ENCODE results near the gene ORAI3. TPM values are rescaled to one million over a fixed set of nuclear protein-coding genes. Genes with fewer than 3 reads are reported as not detected.

ORAI3 gene
- total and polyA plus RNA-seq, 2 of the 13 experiments (the other 11 are each of a cell fraction or from before 2014, with no cell fraction given), result 11.4 to 32.0 TPM

DNA sequence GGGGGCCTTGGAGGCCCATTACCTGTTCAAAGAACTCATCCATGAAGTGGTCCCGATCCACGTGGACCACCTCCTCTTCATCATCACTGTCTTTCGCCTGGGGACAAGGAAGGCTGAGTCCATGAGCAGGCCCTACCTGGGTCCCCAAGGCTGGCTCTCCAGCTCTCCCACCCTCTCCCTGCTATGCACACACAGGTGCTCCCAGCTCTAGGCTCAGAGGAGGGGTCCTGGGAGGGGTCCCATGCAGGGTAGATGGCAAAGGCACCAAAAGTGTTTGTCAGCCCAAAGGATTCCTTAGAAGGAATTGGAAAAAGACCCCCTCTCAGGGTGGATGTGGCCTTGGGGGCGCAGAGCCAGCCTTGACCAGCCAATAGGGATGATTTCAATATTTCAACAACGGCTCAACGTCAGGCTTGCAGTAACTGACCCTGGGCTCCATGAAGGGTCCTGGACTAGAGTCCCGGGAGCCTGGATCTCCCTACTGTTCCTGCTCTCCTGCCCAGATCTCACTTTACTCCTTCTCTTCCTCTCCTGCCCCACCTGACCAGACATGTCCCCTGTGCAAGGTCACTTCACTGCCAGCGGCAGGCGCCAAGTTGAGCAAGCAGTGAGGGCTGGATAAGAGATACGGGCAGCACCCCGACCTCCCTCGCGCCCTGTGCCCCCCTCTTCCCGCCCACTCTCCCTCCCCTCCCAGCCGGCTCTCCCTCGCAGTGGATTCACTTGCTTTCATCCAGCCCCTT lies 52.8 kb downstream of the ORAI3 start (continued):
- TF ChIP-seq POLR2G (IDR thresholded peaks at IDR 0.05; ENCODE audit: low read depth, low read length), result no peak
- TF ChIP-seq MAF1 (CRISPR knock-in tag; IDR thresholded peaks at IDR 0.05; ENCODE audit: borderline replicate concordance), result no peak
- TF ChIP-seq KDM2A (CRISPR knock-in tag; IDR thresholded peaks at IDR 0.05; ENCODE audit: borderline replicate concordance, low read depth), result no peak; the same call in none of the 2 replicates
- TF ChIP-seq DPF2 (CRISPR knock-in tag; IDR thresholded peaks at IDR 0.05; ENCODE audit: borderline replicate concordance, low read depth), result peak; percentile 58; the same call in 1 of the 2 replicates
- TF ChIP-seq ZNF563 (CRISPR knock-in tag; IDR thresholded peaks at IDR 0.05), result peak; percentile 44; the same call in 1 of the 2 replicates
- TF ChIP-seq, protein P1, sequence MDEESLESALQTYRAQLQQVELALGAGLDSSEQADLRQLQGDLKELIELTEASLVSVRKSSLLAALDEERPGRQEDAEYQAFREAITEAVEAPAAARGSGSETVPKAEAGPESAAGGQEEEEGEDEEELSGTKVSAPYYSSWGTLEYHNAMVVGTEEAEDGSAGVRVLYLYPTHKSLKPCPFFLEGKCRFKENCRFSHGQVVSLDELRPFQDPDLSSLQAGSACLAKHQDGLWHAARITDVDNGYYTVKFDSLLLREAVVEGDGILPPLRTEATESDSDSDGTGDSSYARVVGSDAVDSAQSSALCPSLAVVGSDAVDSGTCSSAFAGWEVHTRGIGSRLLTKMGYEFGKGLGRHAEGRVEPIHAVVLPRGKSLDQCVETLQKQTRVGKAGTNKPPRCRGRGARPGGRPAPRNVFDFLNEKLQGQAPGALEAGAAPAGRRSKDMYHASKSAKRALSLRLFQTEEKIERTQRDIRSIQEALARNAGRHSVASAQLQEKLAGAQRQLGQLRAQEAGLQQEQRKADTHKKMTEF (CRISPR knock-in tag; IDR thresholded peaks at IDR 0.05), result peak; percentile 39; the same call in 1 of the 2 replicates
- TF ChIP-seq XBP1 (CRISPR knock-in tag; IDR thresholded peaks at IDR 0.05), result no peak
- peak; percentile 67; the same call in 1 of the 2 replicates for TF ChIP-seq ZNF788 (CRISPR knock-in tag; IDR thresholded peaks at IDR 0.05; ENCODE audit: borderline replicate concordance)
- peak in 1 of 2 experiments; percentile 50; a peak in 1 of 4 replicates for TF ChIP-seq EP300 (IDR thresholded peaks at IDR 0.05; ENCODE audit: low read depth in 2 of 2, low read length in 2 of 2)
- TF ChIP-seq EP300 (CRISPR knock-in tag; IDR thresholded peaks at IDR 0.05; ENCODE audit: borderline replicate concordance), result no peak
- TF ChIP-seq TBX2 (CRISPR knock-in tag; IDR thresholded peaks at IDR 0.05; ENCODE audit: borderline replicate concordance), result peak; percentile 74
- TF ChIP-seq, protein P2, sequence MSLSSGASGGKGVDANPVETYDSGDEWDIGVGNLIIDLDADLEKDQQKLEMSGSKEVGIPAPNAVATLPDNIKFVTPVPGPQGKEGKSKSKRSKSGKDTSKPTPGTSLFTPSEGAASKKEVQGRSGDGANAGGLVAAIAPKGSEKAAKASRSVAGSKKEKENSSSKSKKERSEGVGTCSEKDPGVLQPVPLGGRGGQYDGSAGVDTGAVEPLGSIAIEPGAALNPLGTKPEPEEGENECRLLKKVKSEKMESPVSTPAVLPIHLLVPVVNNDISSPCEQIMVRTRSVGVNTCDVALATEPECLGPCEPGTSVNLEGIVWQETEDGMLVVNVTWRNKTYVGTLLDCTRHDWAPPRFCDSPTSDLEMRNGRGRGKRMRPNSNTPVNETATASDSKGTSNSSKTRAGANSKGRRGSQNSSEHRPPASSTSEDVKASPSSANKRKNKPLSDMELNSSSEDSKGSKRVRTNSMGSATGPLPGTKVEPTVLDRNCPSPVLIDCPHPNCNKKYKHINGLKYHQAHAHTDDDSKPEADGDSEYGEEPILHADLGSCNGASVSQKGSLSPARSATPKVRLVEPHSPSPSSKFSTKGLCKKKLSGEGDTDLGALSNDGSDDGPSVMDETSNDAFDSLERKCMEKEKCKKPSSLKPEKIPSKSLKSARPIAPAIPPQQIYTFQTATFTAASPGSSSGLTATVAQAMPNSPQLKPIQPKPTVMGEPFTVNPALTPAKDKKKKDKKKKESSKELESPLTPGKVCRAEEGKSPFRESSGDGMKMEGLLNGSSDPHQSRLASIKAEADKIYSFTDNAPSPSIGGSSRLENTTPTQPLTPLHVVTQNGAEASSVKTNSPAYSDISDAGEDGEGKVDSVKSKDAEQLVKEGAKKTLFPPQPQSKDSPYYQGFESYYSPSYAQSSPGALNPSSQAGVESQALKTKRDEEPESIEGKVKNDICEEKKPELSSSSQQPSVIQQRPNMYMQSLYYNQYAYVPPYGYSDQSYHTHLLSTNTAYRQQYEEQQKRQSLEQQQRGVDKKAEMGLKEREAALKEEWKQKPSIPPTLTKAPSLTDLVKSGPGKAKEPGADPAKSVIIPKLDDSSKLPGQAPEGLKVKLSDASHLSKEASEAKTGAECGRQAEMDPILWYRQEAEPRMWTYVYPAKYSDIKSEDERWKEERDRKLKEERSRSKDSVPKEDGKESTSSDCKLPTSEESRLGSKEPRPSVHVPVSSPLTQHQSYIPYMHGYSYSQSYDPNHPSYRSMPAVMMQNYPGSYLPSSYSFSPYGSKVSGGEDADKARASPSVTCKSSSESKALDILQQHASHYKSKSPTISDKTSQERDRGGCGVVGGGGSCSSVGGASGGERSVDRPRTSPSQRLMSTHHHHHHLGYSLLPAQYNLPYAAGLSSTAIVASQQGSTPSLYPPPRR (CRISPR knock-in tag; IDR thresholded peaks at IDR 0.05; ENCODE audit: borderline replicate concordance), result 0 out of 2 replicates have a peak, but pooled peaks have one; percentile 39
- TF ChIP-seq, protein P3, sequence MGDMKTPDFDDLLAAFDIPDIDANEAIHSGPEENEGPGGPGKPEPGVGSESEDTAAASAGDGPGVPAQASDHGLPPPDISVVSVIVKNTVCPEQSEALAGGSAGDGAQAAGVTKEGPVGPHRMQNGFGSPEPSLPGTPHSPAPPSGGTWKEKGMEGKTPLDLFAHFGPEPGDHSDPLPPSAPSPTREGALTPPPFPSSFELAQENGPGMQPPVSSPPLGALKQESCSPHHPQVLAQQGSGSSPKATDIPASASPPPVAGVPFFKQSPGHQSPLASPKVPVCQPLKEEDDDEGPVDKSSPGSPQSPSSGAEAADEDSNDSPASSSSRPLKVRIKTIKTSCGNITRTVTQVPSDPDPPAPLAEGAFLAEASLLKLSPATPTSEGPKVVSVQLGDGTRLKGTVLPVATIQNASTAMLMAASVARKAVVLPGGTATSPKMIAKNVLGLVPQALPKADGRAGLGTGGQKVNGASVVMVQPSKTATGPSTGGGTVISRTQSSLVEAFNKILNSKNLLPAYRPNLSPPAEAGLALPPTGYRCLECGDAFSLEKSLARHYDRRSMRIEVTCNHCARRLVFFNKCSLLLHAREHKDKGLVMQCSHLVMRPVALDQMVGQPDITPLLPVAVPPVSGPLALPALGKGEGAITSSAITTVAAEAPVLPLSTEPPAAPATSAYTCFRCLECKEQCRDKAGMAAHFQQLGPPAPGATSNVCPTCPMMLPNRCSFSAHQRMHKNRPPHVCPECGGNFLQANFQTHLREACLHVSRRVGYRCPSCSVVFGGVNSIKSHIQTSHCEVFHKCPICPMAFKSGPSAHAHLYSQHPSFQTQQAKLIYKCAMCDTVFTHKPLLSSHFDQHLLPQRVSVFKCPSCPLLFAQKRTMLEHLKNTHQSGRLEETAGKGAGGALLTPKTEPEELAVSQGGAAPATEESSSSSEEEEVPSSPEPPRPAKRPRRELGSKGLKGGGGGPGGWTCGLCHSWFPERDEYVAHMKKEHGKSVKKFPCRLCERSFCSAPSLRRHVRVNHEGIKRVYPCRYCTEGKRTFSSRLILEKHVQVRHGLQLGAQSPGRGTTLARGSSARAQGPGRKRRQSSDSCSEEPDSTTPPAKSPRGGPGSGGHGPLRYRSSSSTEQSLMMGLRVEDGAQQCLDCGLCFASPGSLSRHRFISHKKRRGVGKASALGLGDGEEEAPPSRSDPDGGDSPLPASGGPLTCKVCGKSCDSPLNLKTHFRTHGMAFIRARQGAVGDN (CRISPR knock-in tag; IDR thresholded peaks at IDR 0.05), result peak; percentile 82
- TF ChIP-seq TARDBP (CRISPR knock-in tag; IDR thresholded peaks at IDR 0.05), result 0 out of 2 replicates have a peak, but pooled peaks have one; percentile 41
- TF ChIP-seq ZNF121 (CRISPR knock-in tag; IDR thresholded peaks at IDR 0.05), result peak; percentile 51; the same call in 1 of the 2 replicates
- TF ChIP-seq NR2F2 (IDR thresholded peaks at IDR 0.05; ENCODE audit: borderline replicate concordance, low read depth), result peak; percentile 41; the same call in 1 of the 2 replicates
- TF ChIP-seq ZNF776 (CRISPR knock-in tag; IDR thresholded peaks at IDR 0.05), result peak; percentile 67; the same call in 1 of the 2 replicates
- TF ChIP-seq SOX6 (IDR thresholded peaks at IDR 0.05), result no peak
- peak; percentile 57; the same call in 1 of the 2 replicates for TF ChIP-seq SOX6 (CRISPR knock-in tag; IDR thresholded peaks at IDR 0.05)
